ENCODE measurements around the gene NOL8.

Gene NOL8

GRCh38 chr9:92312887-92313623 is 12.1 kb downstream of the NOL8 start:
- in situ Hi-C loops (cut with MboI; ENCODE audit: low sequenced_read_pairs) = no loop called here

DNA sequence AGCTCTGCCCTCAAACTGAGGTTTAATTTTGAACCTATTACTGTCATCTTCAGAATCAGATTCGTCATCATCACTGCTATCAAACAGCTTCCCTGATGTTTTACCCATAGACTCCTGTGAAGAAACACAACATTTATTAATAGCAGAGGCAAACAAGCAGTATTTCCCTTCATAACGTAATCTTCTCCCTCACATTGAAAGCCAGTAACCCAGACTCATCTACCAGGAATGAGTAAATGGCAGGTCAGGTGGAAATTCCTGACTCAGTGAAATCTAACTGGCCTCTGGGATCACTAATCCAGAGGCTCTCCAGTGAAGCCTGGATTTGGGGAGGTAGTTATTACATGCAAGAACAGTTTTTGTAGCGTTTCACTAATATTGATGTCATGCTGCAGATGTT is 14.6 kb downstream of the NOL8 start:
- in situ Hi-C loops (cut with MboI; ENCODE audit: low sequenced_read_pairs) = no loop called here

DNA sequence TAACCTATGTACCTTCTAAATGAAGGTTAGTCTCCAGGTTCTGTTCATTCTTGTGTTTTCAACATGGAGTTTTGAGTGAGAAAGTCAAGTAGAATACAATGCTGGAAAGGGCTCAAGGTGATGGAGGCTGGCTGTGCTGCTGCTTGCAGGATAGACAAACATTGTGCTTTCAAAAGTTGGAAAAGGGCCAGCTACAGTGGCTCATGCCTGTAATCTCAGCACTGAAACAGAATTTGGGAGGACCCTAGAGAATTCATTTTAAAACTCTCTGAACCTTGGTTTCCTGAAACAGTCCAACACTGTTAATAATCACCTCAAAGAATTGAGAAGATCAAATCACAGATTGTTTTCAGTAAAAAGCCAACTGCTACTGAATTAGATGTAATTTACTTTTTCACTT is 16.3 kb downstream of the NOL8 start:
- in situ Hi-C loops (cut with MboI; ENCODE audit: low sequenced_read_pairs) = no loop called here

DNA sequence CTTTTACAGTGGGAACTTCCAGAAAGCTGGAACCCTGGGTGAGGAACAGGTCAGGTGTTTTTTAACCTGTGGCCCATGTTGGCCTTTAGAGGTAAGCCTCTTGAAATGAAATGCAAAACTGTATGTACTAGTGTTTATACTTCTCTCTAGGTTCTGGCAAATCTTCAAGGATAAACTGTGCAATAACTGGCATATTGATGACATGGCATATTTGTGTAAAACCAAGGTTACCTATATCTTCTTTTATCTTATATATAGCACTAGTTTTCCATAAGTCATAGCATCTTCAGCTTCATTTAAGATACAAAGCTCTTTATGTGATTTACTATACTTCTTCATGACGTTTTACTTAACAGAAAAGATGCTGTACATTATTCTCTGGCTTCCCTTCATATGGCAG is 24.2 kb downstream of the NOL8 start:
- in situ Hi-C loops (cut with MboI; ENCODE audit: low sequenced_read_pairs) = no loop called here

GRCh38 chr9:92299116-92299515 is 26.0 kb downstream of the NOL8 start:
- in situ Hi-C loops (cut with MboI; ENCODE audit: low sequenced_read_pairs) = no loop called here

GRCh38 chr9:92298036-92298435 is 27.1 kb downstream of the NOL8 start:
- in situ Hi-C loops (cut with MboI; ENCODE audit: low sequenced_read_pairs) = no loop called here

DNA sequence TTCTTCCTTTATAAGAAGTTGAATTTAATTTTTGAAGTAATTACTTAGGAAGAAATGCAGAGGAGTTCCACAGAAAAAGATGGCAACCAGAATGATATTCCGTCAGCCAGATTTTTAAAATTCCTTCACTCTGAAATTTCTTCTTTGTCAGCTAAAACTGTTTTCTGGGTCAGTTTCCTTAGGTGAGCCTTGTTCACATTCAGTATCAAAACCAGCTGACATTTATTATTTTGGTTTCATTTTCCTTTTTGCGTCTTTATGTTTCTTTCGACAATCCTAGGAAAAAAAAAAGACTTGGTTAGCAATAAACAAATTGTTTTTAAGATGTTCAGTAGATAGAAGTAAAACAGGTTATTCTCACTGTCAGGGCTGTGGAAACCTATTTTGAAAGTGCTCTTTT is 27.5 kb downstream of the NOL8 start:
- in situ Hi-C loops (cut with MboI; ENCODE audit: low sequenced_read_pairs) = no loop called here

GRCh38 chr9:92295827-92296258 is 29.3 kb downstream of the NOL8 start:
- in situ Hi-C loops (cut with MboI; ENCODE audit: low sequenced_read_pairs) = no loop called here

GRCh38 chr9:92295240-92295790 is 29.8 kb downstream of the NOL8 start:
- in situ Hi-C loops (cut with MboI; ENCODE audit: low sequenced_read_pairs) = no loop called here

- in situ Hi-C loops (cut with MboI; ENCODE audit: low sequenced_read_pairs) = no loop called here
Observed at GRCh38 chr9:92294297-92294676, 30.9 kb downstream of the NOL8 start.

DNA sequence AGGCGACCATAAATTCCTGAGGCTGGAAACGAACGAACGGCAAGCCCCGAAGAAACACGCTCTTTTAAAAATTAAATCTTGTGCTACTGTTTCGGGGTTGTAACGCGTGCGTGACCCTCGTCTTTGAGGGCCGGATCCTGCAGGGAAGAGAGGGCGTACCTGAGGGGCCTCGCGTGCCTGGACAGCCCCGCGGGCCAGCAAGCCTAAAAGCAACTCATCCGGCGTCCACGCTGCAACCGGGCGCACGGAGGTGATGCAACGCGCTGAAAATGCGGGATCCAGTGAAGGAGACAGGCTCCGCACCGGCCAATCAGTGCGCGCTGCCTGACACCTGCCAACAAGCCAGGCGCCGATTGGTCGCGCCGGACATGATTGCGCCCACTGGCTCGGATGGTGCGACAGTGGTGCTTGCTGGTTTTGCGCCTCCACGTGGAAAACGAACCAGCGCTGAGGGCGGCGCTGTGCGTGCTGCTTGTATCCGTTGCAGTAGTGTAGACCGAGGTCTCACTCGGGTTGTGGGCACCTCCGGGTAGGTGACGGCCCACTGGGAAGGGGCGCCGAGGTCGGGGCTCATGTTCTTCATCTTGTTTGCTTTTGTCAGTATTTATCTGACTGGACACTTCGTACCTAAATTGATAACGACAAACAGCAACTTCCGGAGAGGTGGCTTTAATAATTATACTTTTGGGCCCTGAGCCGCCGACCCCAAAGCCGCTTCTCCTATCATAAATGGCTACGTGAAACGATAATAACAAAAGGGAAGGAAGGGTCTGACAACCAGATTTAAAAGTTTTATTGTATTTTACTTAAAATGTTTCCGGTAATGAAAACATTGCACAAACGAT is 31.5 kb downstream of the NOL8 start, which contains the start of gene IARS1:
IARS1 (minus strand) TSS at position 246 of the 845 bp plus-strand sequence. CDS start 4,278 bp downstream, outside the sequence.
- in situ Hi-C loops (cut with MboI; ENCODE audit: low sequenced_read_pairs) = no loop called here

GRCh38 chr9:92293075-92293354 is 32.1 kb downstream of the NOL8 start:
- in situ Hi-C loops (cut with MboI; ENCODE audit: low sequenced_read_pairs) = no loop called here

GRCh38 chr9:92292338-92293074 is 32.6 kb downstream of the NOL8 start:
- in situ Hi-C loops (cut with MboI; ENCODE audit: low sequenced_read_pairs) = no loop called here

- in situ Hi-C loops (cut with MboI; ENCODE audit: low sequenced_read_pairs) = no loop called here
Observed at GRCh38 chr9:92291577-92291976, 33.6 kb downstream of the NOL8 start.

DNA sequence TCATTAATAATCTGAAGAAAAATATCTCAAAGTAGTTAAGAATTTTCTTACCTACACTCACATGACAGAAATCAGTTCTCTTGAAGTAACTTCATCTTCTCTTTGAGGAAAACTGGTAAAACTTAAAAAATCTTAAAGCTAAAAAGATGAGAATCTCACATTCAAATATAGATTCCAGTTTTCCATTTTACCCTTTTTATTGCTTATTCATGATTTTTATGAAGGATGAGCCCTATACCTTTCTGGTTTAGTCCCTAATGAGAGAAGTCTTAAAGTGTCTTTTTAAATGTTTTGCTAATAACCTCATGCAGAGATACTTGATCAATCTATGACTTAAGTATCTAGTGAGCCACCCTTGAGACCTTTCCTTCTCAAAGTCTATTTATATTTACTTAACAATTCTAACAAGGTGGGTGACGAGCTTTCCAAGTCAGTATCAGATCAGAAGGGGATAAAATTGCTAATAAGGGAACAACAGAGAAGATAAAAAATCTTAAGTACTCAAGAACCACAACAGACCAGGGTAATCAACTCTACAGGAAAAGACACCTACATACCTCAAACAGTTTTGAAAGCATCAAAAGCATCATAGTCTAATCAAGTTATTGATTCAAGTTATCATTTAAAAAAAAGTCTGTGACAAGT is 34.2 kb downstream of the NOL8 start:
- in situ Hi-C loops (cut with MboI; ENCODE audit: low sequenced_read_pairs) = no loop called here

DNA sequence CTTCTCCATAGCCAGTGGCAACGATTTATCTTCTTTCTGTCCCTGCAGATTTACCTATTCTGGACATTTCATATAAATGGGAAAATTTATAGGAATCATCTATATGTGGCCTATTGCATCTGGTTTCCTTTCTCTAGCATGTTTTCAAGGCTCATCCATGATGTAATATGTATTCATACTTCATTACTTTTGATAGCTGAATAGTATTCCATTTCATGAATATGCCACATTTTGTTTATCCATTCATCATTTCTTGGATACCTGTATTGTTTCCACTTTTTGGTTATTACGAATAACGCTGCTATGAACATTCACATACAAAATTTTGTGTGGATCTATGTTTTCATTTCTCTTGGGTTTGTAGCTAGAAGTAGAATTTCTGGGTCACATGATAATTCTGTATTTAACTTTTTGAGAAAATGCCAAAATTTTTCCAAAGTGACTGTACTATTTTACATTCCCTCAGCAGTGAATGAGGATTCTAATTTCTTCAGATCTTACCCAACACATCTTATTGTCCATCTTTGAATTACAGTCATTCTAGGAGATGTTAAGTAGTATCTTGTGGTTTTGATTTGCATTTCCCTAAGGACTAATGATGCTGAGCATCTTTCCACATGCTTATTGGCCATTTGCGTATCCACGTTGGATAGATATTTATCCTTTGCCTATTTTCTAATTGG is 35.3 kb downstream of the NOL8 start:
- in situ Hi-C loops (cut with MboI; ENCODE audit: low sequenced_read_pairs) = no loop called here

DNA sequence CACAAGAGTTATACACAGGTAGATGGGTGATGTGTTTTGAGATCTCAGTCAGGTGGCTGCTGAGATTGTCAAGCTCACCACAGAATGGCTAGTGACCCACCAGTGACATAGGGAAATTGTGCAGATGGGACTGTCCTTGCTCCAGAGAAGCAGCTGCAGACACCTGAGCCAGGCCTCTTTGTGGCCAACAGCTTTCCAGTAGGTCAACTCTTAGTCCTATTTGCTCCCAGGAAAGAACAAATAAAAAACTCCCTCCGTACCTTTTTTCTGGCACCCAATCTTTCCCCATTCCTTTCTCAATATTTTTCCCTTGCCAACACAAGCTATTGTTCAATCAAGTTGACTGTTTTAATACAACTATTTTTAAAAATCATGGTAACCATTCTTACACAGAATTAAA is 45.8 kb downstream of the NOL8 start:
- in situ Hi-C loops (cut with MboI; ENCODE audit: low sequenced_read_pairs) = no loop called here

DNA sequence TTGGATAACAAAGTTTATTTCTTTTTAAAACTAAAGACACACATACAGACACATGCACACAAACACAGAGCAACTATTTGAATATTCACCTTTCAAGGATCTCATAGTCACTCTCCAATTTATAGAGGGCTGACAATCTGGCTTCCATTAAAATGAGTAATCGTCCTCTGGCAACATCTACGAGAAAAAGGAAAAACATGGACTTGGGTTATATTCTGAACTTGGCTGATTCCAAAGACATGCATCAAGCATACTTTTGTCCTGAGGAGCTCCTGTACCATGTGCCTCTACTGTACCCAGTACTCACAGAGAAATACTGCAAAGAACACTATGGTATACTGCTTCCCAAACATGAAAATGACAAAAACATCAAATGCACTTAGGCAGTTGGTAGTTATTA is 47.0 kb downstream of the NOL8 start:
- in situ Hi-C loops (cut with MboI; ENCODE audit: low sequenced_read_pairs) = no loop called here

- in situ Hi-C loops (cut with MboI; ENCODE audit: low sequenced_read_pairs) = no loop called here
Observed at GRCh38 chr9:92276331-92277032, 48.7 kb downstream of the NOL8 start.

DNA sequence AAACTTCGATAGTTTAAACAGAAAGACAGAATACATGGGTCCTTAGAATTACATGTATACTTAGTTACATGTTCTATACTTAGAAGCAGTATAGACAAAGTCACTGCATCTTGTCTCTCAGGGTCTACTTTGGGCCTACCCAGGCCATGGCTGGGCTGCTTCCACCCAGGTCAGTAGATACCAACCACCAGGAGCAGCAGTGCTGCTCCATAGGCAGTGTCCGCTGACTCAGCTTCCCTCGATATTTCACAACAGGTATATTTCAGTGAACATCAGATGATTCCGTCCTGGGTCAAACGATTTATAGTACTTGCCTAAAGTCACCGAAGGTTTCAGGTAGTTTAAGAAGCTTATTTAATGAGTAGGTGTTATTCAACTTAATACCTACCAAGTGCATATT is 49.6 kb downstream of the NOL8 start:
- in situ Hi-C loops (cut with MboI; ENCODE audit: low sequenced_read_pairs) = no loop called here

Data from HL-60/S4 (cell line).